ENCODE data around the gene ELP5.

- no peak for TF ChIP-seq CTCF (IDR thresholded peaks at IDR 0.05; ENCODE audit: insufficient read depth, low read depth, low read length)
- TF ChIP-seq EZH2 (IDR thresholded peaks at IDR 0.05; ENCODE audit: insufficient read depth, low read length): no peak
Measured at GRCh38 chr17:7219229-7219811, 32.7 kb upstream of the ELP5 start.
